Measurements from ENCODE around the gene PRXL2B. TPM values are rescaled to one million over a fixed set of nuclear protein-coding genes. Genes with fewer than 3 reads are reported as not detected.

PRXL2B gene
- total RNA-seq, 1 experiment from 2014 or later, result 40.7 TPM

- Histone ChIP-seq H2AK5ac (ENCODE audit: insufficient read length, low read length) (no peak overlapping the region), H3K79me2 (ENCODE audit: insufficient read depth, low read length) (0 out of 2 replicates have a peak, but pooled peaks cover 1% of the 10 kb centered on the region), H4K8ac (replicated peaks; ENCODE audit: insufficient read length, low read depth, low read length) (no peak overlapping the region), H4K20me1 (ENCODE audit: control insufficient read depth, insufficient read depth, insufficient read length) (no peaks in the 10 kb centered on the region), H3K27me3 (ENCODE audit: insufficient read depth, low read length) (no peaks in the 10 kb centered on the region), H3K23ac (ENCODE audit: insufficient read length, low read depth, low read length) (no peak overlapping the region), H4K5ac (ENCODE audit: insufficient read length, low read depth, low read length) (no peak overlapping the region), H3K27ac (ENCODE audit: insufficient read length, low read depth, low read length) (no peak overlapping the region), H3K4ac (ENCODE audit: low read depth, low read length) (no peak overlapping the region), H3K18ac (ENCODE audit: insufficient read length, low read depth, low read length) (no peak overlapping the region), H3T11ph (ENCODE audit: low read length) (no peak overlapping the region), H3K23me2 (ENCODE audit: insufficient read length, low read depth, low read length, poor library complexity, severe bottlenecking) (no peaks in the 10 kb centered on the region), H2BK12ac (ENCODE audit: insufficient read length, low read depth, low read length) (no peak overlapping the region), H2BK15ac (ENCODE audit: low read depth, low read length) (no peak overlapping the region), H3K4me2 (ENCODE audit: insufficient read depth, insufficient read length, low read length) (no peak overlapping the region), H2BK20ac (ENCODE audit: low read depth, low read length, poor library complexity, severe bottlenecking) (no peak overlapping the region), H3K56ac (ENCODE audit: insufficient read length, low read depth, low read length) (no peak overlapping the region), H4K91ac (ENCODE audit: insufficient read length, low read depth, low read length) (no peak overlapping the region), H3K14ac (ENCODE audit: insufficient read depth, low read length) (no peak overlapping the region), H2AFZ (ENCODE audit: low read length) (no peak overlapping the region), H3K9me3 (ENCODE audit: control insufficient read depth, low read depth, low read length) (peaks cover 5% of the 10 kb centered on the region), H3K79me1 (ENCODE audit: insufficient read depth, low read depth, low read length, poor library complexity, severe bottlenecking) (no peaks in the 10 kb centered on the region), H3K9ac (ENCODE audit: extremely low read depth, insufficient read length, low read length) (no peak overlapping the region), H2BK120ac (ENCODE audit: low read depth, low read length, poor library complexity, severe bottlenecking) (no peak overlapping the region), H3K4me1 (ENCODE audit: insufficient read depth, low read length) (no peaks in the 10 kb centered on the region; the same call in 1 of the 2 replicates), H2BK5ac (ENCODE audit: insufficient read length, low read length) (no peak overlapping the region)
- Mint-ChIP-seq H3K4me3 (no peak overlapping the region), H3K27me3 (ENCODE audit: low read depth) (peaks cover 52% of the 10 kb centered on the region), H3K9me3 (peaks cover 16 to 30% of the 10 kb centered on the region in 2 experiments), H3K36me3 (ENCODE audit: insufficient read depth in 1 of 3, low read depth in 3 of 3) (no peaks in the 10 kb centered on the region; a peak in 2 of 7 replicates), H3K4me1 (peaks cover 4 to 7% of the 10 kb centered on the region in 2 experiments), H3K27ac (no peak overlapping the region)
- TF ChIP-seq, protein P1, sequence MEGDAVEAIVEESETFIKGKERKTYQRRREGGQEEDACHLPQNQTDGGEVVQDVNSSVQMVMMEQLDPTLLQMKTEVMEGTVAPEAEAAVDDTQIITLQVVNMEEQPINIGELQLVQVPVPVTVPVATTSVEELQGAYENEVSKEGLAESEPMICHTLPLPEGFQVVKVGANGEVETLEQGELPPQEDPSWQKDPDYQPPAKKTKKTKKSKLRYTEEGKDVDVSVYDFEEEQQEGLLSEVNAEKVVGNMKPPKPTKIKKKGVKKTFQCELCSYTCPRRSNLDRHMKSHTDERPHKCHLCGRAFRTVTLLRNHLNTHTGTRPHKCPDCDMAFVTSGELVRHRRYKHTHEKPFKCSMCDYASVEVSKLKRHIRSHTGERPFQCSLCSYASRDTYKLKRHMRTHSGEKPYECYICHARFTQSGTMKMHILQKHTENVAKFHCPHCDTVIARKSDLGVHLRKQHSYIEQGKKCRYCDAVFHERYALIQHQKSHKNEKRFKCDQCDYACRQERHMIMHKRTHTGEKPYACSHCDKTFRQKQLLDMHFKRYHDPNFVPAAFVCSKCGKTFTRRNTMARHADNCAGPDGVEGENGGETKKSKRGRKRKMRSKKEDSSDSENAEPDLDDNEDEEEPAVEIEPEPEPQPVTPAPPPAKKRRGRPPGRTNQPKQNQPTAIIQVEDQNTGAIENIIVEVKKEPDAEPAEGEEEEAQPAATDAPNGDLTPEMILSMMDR (conservative IDR thresholded peaks at IDR 0.05), result no peak
- DNase-seq, result no peak
- WGBS (ENCODE audit: extremely low coverage, insufficient read length, low lambda C conversion rate), result no CpG with 5 or more reads among the region's 2 CpGs
Observed at GRCh38 chr1:2614145-2614544, 27.6 kb downstream of the PRXL2B start.
